GM03348 (cell line): ENCODE data around the gene NLRC5.
"Not testable (repeated sequence)": the region's sequence is repeated elsewhere in the genome, so short reads cannot be mapped to it uniquely, and the experiment has no call there.

ENCODE experiments used
- DNase-seq: peaks from one replicate; pipeline ENCODE4 v3.0.0; 2012; ENCODE audit warnings: low spot score

NLRC5 gene

DNA sequence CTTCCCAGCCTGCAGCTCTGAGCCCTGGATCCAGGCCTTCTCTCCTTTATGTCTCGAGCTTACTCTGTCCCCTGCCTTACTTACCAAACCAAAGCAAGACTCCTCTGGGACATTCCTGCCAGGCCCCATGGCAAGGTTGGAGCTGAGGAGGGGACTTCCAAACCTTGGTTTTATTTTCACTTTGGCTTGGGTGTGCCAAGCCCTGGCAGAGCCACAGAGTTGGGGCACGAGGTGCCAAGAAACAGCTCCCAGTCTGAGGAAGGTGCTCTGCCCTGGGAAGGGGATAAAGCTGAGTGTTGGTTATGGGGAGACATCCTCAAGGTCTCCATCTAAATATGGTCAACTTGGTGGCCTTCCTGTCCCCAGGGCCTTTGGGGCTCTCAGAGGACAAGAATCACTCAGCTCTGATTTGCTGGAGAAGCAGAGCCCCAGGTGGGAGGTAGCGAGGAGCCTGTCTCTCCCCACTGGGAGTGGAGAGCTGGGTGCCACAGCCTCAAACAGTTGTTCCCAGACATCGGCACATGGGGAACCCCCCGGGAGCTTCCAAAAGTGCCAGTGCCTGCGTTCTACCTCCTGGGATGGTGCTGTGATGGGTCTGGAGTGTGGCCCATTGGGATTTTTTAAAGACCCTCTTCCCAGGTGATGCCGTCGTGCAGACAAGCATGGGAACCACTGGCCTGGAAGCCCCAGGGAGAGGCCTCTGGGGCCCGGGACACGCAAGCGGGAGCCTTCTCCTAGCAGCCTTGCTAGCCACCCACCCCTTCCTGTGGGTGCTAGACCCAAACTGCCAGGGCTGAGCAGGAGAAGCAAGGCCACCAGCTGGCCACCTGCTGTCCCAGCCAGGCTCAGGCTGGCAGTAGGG lies 10.3 kb downstream of the NLRC5 start:
- DNase-seq: no peak

DNA sequence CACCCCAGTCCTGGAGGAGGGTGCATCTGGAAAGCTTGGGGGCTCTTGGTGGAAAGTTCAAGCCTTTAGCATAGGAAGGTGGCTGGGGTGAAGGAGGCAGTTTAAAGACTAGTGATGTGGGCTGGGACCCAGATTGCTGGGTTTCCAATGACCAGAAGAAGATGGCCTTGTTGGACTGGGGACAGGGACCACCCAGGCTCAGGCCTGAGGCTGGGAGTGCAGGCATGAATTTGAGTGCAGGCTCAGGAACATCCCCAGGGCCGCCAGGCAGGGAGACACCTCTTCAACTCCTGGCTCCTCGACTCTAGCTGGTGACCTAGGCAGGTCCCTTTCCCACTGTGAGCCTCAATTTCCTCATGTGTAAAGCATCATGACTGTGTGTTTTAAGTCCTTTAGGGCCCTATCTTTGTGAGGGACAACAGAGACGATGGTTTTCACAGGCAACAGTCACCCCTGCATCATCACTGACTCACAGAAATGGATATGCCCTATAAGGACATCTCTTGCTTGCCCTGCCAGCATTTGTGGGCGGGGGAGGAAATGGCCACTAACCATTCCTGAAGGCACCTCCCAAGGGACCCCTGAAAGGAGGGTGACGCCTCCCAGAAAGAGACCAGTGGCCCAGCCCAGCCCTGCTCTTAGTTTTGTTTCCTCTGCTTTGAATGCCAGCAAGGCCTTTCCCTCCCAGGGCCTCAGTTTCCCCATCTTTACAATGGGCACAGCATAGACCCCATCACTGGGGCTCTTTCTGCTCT lies 11.1 kb downstream of the NLRC5 start:
- peak; percentile 92 for DNase-seq

DNA sequence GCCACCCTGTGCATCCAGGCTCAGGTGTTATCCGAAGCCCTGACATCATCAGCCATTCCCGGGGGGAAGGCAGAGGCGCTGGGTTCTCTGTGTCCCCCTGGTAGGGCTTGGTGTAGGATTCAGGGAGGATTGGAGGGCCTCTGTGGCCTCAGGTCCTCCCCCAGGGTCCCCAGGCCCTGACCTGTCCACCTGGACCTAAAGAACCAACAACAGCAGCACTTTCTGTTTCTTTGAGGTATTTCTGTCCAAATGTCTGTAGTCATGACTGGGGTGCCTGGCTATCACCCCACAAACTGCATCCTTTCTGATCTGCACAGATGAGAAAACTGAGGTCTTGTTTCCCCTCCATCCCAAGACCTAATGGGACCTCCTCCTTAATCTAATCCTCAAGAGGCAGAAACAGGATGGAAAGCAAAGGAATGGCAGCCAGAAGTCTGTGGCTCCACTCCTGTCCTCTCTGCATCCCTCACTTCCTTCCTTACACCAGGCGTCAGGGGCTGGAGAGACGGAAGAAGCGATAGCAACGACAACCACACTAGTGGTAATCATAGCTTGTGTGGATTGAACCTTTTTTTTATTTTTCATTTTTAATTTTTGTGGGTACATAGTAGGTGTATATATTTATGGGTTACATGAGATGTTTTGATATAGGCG lies 11.8 kb downstream of the NLRC5 start:
- DNase-seq: no peak

DNA sequence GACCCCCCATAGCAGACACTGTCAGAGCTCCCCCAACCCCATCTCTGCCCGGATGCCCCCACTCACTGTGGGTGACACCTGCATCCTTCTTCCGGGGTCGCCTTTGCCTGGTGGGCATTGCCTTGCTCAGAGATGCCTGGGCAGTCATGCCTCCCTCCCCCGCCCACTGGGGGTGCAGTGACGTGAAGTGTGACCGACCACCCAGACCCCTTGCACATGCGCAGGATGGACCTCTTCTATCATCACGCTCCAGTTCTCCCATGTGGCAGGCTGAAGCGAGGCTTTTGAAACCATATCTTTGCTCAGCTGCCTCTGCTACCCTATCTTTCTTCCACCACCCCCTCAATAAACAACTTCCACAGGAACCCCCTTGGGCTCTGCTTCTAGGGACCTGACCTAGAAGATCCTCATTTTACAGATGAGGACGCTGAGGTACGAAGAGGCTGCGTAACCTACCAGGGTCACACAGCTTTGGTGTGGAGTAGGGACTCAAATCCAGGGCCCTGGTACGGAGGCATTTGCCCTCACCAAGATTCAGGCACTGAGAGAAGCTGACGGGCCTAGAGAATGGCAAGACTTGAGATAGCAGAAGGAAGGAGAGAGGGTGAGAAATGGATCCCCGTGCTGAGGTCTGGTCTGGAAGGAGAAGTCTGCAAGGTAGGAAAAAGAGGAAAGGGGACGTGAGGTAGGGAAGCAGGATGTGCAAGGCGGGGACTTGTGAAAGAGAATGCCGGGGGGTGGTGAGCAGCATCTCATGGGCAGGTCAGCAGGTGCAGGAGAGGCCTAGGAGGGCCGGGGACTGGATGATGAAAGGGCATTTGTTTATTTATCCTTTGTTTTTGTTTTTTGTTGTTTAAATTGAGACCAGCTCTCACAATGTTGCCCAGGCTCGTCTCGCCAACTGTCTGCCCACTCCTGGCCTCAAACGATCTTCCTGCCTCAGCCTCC lies 14.4 kb downstream of the NLRC5 start:
- DNase-seq: no peak

DNA sequence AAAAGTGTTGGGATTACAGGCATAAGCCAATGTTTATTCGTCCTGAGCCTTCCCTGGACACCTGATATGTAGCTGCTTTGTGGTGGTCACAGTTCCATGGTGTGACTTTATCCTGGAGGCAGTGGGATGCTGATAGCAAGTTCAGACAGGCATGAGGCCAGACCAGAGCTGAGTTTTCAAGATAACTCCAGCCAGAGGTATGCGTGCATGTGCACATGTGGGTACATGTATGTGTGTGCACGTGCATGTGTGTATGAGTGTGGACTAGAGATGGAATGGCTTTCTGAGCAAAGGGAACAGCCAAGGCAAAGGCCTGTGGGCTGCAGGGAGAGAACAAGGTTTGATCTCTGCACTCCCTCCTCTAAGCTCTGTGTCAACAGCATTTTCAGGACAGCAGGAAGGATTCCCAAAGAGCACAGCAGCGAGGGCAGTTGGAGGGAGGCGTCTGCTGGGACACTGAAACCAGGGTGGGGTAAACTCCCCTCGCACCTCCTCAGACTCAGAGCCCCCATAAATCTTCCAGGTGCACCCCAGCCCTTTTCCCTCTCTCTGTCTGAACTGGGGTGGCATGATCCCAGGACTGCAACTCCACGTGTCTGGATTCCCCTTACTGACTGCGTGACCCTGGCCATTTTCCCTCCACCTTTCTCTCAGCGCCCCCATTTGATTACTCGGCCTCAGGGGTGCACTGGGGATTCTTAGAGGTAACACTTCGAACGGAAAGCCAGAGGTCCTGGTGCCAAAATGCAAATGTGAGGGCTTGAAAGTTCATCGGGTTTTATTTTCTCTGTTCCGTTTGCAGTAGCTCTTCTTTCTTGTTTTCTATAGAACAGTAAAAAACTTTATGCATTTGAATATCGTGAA lies 15.3 kb downstream of the NLRC5 start:
- no peak for DNase-seq

DNA sequence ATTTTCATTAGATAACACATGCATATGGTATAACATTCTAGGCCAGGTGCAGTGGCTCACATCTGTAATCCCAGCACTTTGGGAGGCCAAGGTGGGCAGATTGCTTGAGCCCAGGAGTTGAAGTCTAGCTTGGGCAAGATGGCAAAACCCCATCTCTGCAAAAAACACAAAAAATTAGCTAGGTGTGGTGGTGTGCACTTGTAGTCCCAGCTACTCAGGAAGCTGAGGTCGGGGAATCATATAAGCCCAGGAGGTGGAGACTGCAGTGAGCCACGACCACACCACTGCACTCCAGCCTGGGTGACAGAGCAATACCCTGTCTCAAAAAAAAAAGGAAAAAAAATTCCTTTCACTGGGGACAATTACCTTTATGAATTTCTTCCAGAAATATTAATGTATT lies 16.2 kb downstream of the NLRC5 start:
- not testable (repeated sequence) for DNase-seq

DNA sequence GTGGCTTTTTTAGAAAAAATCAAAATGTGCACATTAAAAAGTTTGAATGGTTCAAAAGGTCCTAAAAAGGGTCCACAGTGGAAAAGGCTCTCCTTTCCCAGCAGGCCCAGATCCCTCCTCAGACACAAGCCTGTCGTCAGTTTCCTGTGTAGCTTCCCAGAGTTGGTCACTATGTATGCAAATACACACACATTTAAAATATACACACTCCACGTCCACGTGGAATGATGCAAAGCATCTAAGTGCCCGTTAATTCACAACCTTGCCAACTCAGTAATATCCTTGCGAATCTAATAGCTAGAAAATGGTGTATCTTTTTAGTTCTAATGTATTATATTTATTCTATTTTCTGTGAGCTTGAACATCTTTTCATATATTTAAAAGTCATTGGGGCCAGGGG lies 17.7 kb downstream of the NLRC5 start:
- no peak for DNase-seq

DNA sequence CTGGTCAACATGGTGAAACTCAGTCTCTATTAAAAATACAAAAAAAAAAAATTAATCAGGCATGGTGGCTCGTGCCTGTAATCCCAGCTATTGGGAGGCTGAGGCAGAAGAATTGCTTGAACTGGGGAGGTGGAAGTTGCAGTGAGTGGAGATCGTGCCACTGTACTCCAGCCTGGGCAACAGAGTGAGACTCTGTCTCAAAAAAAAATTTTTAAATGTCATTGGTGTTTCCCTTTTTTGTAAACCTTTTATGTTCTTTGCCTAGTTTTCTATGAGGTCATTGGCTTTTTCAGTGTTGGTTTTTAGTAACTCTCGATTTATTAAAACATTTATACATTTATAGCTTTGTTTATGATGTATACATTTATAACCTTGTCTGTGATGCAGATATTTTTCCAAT lies 18.2 kb downstream of the NLRC5 start:
- DNase-seq: no peak

DNA sequence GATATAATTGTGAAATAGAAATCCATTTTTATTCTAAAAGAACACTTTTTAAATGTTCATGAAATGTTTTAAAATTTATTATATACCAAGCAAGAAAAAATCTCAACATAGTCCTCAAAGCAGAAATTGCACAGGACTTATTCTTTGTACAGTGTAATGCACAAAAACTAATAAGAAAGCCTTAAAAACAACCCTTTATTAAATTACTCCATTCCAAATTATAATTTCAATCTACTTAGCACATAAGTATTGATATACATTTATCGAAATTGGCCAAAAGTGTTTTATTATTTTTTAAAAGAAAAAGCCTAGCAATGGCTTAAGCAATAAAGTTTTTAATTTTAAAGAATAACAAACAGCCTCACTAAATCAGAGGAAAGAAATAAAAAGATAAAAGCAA lies 19.1 kb downstream of the NLRC5 start:
- DNase-seq: no peak

DNA sequence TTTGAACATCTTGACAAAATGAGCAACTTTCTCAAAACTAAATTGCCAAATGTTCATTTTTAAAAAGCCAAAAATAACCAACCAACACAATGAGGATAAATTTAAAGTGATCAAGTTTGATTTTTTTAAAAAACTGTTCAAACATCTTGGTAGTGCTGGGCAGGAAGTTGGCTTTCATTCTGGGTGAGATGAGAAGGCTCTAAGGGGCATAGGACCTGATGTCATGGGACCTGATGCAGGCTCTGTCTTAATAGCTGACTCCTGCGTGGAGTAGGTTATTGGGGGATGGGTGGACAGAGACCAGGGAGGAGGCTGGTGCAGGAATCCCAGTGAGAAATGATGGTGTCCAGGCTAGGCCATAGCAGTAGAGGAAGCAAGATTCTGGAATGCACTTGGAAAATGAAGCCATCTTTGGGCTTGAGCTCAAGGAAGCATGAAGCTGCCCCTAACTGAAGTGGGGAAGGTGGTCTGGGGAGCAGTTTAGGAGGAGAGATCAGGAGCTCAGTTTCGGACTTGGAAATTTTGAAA lies 20.4 kb downstream of the NLRC5 start:
- no peak for DNase-seq

DNA sequence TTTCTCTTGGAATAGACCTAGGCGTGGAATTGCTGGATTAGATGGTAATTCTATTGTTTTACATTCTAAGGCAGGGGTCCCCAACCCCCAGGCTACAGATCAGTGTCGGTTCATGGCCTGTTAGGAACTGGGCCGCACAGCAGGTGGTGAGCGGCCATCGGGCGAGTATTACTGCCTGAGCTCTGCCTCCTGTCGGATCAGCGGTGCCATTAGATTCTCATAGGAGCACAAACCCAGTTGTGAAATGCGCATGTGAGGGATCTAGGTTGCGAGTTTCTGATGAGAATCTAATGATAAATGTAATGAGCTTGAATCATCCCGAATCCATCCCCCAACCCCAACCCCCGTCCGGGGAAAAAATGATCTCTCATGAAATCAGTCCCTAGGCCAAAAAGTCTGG lies 23.0 kb downstream of the NLRC5 start:
- DNase-seq: no peak

DNA sequence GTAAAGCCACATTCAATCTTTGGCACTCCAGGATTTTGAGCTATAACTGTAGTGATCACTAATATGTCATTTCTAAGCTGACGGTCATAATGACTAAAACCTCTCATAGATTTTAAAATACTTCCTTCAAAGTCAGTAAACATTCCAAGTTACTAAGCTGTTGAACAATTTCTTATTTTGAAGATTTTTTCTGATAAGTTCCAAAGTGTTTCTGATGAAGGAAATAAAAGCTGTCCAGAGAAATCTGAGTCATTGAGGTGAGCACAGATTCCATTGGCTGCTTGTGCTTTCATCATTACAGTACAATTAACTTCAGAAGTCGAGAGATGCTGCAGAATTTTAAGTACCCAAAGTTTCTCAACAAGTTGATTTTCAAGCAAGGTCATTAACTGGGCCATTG lies 23.9 kb downstream of the NLRC5 start:
- DNase-seq: peak; percentile 27

DNA sequence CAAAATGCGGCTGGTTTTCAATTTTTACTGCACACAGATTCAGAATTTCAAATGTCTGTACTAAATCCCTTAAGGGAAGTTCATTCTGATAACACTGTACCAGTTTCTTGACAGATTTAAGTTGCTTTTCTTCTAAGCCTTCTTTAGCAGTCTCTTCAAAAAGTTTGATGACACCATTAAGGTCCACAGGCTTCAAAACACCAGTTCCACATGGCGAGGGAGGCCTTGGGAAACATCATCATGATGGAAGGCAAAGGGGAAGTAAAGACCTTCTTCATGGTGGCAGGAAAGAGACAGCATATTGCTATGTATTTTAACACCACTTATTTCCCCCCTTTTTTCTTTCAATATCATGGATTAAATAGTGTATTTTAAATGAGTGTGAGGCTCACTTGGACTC lies 24.5 kb downstream of the NLRC5 start:
- no peak for DNase-seq

DNA sequence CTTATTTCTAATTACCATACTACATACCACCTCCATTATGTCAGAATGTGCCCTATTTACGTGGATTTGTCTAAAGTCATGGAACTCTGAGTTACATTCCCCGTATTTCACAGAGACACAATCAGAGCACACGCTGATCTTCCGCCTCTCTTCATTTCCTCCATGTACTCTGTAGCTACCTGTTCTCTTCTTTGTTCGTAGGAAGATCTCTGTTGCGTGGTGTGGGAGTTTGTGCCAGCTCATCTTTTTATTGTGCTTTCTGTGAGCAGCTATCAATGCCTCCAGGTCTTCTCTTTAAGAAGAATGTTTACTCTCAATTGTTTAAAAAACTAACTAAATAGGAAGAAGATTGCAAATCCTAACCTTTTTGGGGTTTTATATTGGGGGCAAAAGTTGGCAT lies 26.9 kb downstream of the NLRC5 start:
- DNase-seq: no peak

DNA sequence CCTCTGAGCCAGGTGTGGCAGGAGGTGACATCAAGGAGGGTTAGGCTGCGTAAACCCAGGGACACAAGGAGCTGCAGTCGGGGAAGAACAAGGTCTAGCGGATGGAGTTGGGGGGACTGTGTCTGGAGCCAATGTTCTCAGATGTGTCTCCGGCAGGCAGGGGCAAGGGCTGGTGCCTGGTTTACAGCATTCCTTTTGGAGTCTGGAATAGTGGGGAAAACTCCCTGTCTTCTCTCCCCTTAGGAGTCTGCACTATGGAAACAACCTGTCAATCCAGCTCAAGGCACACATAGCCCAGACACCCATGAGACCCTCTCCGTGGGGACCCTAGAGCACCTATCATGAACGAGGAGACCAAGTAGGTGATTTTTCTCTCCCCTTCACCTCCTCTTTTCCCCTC lies 27.5 kb downstream of the NLRC5 start:
- DNase-seq: no peak

DNA sequence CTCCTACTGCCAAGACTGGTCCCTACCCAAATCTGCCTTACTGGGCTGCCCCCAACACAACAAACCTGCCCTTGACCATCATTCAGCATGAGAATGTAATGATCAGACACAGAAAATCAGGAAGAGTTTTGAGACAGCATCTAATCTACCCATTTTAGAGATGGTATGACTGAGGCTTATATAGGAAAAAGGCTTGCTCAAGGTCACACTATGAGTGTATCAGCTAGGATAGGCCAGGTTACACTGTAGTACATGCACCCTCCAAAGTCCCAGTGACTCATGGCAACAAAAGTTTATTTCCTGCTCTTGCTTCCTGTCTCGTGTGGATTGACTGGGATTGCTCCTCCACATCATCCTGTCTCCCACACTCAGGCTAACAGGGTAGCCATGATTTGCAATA lies 27.9 kb downstream of the NLRC5 start:
- DNase-seq: no peak

DNA sequence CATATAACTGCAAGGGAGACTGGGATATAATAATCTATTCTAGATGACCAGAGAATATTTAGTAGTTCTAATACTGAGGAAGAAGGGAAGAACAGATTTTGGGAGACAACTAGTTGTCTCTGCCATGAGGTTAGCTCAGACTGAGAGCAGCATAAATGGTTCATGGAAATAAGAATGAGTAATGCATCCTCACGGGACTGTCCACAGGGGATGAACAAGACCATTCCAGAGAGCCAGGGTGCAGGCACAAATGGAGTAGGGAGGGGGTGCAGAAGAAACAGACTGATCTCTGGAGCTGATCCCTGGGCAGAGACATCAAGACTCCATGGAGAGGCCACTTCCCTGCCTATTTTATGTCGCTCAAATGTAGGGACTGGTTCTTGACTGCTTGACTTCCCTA lies 30.4 kb downstream of the NLRC5 start:
- no peak for DNase-seq

DNA sequence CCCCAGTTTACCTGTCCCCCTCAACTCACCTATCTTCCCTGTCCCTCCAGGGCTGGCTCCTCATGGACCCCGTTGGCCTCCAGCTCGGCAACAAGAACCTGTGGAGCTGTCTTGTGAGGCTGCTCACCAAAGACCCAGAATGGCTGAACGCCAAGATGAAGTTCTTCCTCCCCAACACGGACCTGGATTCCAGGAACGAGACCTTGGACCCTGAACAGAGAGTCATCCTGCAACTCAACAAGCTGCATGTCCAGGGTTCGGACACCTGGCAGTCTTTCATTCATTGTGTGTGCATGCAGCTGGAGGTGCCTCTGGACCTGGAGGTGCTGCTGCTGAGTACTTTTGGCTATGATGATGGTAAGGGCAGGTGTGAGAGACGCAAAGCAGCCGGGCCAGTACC lies 31.3 kb downstream of the NLRC5 start:
- DNase-seq: no peak

DNA sequence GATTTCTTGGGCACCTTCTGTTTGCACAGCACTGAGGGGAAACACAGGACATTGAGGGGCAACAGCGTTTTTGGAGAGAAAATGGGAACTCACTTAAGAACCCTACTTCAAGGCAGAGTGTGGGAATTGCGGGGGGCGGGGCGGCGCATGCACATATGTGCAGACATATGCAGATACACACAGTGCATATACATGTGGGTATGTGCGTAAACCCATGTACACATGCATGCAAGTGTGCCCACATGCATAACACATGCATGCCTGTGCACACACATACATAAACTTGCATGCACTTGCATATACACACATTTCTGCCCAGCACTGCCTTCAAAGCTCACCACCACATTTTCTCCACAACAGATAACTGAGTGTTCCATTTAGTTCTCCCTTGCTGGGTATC lies 32.4 kb downstream of the NLRC5 start:
- no peak for DNase-seq

DNA sequence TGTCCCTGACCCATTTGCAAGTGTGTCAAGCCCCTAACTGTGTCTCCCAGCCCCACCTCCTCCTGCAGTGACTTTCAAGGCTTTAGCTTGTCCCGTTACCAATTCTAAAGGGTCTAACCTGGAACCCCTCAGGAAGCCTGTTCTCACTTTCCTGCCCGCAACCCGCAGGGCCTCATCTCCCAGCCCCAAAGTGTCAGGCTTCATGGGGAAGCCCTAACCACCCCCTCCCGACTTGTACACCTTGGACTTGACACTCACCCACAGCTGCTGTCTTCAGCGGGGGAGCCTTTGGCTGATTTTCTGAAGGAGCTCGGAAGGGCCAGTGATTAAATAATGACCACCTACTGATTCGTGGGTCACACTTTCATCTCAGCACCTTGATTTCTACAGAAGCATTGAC lies 33.1 kb downstream of the NLRC5 start:
- no peak for DNase-seq
